ENCODE results near the gene TMCO5A.

Gene TMCO5A

DNA sequence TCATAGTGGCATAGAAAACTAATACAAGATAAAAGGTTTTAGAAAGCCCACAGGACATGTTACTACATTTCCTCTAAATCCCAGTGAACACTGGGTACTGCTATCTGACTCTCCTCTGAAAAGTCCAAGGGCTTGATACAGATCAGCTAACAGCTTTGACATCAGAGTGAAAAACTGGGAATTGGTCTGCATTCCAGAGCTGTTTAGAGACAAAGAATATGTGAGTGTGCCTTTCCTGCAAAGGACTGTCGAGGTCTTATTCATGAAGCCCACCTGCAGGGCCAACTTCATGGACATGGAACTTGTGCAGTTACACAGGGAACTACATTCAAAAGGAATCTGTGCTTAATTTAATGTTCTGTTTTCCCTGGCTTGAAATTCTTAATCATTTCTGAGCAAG is 5.2 kb upstream of the TMCO5A start:
- peak; percentile 7 for DNase-seq (ENCODE audit: low read depth, low spot score)
- no peak overlapping the region for H3K4me3 ChIP-seq (ENCODE audit: low read depth, low read length)
- TF ChIP-seq, protein P1, sequence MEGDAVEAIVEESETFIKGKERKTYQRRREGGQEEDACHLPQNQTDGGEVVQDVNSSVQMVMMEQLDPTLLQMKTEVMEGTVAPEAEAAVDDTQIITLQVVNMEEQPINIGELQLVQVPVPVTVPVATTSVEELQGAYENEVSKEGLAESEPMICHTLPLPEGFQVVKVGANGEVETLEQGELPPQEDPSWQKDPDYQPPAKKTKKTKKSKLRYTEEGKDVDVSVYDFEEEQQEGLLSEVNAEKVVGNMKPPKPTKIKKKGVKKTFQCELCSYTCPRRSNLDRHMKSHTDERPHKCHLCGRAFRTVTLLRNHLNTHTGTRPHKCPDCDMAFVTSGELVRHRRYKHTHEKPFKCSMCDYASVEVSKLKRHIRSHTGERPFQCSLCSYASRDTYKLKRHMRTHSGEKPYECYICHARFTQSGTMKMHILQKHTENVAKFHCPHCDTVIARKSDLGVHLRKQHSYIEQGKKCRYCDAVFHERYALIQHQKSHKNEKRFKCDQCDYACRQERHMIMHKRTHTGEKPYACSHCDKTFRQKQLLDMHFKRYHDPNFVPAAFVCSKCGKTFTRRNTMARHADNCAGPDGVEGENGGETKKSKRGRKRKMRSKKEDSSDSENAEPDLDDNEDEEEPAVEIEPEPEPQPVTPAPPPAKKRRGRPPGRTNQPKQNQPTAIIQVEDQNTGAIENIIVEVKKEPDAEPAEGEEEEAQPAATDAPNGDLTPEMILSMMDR (IDR thresholded peaks at IDR 0.05; ENCODE audit: low read depth, low read length): no peak
- in situ Hi-C loops (cut with HindIII; ENCODE audit: low sequenced_read_pairs): no loop called here

DNA sequence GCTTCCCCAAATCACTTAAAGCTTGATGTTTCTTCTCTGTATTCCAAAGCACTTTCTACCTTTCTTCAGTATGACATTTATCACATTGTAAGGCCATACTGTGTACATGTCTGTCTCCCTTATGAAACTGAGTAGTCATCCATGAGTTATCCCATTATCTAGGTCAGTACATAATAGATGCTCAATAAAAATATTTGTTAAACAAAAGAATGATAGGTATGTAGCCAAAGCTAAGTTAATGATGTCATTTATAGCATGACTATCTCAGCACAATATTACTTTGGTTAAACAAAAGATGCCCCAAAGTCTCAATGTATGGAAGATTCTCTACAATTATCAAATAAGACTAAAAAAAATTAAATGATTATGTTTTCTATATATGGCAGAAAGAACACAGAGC is 3.1 kb upstream of the TMCO5A start:
- TF ChIP-seq, protein P1 (IDR thresholded peaks at IDR 0.05; ENCODE audit: low read depth, low read length): no peak
- no peak for DNase-seq (ENCODE audit: low read depth, low spot score)
- in situ Hi-C loops (cut with HindIII; ENCODE audit: low sequenced_read_pairs): no loop called here
- no peak overlapping the region for H3K4me3 ChIP-seq (ENCODE audit: low read depth, low read length)

DNA sequence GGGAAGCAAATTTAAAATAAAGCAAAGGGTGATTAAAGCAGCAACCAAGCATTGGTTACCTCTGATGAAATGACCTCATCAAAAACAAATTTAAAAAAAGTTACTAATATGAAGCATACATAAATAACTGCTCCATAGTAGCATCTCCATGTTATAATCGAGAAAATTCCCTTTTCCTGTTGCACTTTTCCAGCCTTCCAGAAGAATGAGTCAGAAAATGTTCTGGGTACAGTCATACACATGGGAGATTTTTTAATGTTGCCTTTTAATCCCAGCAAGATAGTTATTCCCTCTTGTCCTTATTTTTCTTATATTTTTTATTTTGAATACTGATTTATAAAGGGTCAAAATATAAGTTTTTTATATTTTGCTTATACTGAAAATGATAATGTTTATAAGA is 2.6 kb upstream of the TMCO5A start:
- TF ChIP-seq, protein P1 (IDR thresholded peaks at IDR 0.05; ENCODE audit: low read depth, low read length): no peak
- in situ Hi-C loops (cut with HindIII; ENCODE audit: low sequenced_read_pairs): no loop called here
- no peak overlapping the region for H3K4me3 ChIP-seq (ENCODE audit: low read depth, low read length)
- DNase-seq (ENCODE audit: low read depth, low spot score): peak; percentile 25

DNA sequence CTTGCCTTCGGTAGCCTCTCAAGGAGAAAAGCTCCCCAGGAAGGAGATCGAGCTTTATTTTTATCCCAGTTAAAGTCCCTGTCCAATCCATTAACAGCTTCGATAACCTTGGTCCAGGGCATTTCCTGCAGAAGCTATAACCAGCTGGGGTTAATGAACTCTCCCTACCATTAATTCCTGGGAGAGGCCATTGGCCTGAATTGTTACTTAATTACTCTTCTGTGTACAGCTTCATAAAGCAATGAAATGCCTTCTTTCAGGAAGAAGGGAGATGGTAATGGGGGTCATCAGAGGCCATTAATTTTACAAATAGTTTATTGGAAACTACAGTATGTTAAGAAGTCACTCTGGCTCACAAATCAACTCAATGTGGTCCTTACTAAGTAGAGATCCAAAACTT is 1.9 kb upstream of the TMCO5A start:
- H3K4me3 ChIP-seq (ENCODE audit: low read depth, low read length): no peak overlapping the region
- TF ChIP-seq, protein P1 (IDR thresholded peaks at IDR 0.05; ENCODE audit: low read depth, low read length): no peak
- in situ Hi-C loops (cut with HindIII; ENCODE audit: low sequenced_read_pairs): no loop called here
- no peak for DNase-seq (ENCODE audit: low read depth, low spot score)

DNA sequence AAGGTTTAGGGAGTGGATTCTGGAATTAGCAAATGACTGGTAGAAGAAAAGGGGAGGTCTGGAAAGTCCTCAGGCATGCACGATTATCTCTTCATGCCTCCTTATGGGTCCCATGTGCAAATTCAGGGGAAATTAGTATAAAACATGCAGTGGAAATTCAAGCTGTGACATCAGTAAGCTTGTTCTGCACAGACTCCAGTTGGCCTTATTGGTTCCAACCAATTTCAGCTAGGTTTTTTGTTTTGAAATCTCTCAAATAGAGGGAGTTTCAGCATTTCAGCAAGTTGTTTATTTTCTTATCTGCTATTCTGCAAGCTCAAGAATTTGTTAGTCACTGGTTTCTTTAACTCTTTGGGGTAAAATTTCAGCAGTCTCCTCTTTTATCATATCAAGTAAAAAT is 774 bp upstream of the TMCO5A start:
- peak; percentile 73 for DNase-seq (ENCODE audit: low read depth, low spot score)
- in situ Hi-C loops (cut with HindIII; ENCODE audit: low sequenced_read_pairs): no loop called here
- no peak overlapping the region for H3K4me3 ChIP-seq (ENCODE audit: low read depth, low read length)
- TF ChIP-seq, protein P1 (IDR thresholded peaks at IDR 0.05; ENCODE audit: low read depth, low read length): no peak

DNA sequence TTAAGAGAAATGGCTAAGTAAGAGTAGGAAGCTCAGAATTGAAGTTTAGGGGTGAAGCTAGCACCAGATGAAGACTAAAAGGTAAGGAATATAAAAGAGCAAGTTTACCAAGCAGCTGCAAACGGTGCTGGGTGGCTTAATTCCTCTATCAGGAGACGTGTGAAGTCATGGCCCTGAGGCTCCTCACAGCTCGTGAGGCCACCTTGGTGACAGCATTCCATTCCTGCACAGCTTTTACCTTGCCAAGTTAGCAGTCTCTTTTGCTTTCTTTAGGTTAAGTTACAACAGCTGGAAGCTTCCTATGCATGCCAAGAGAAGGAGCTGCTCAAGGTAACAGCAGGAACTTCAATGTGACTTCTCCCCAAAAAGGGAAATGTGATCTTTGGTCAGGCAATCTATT is 6.4 kb downstream of the TMCO5A start:
- no peak overlapping the region for H3K4me3 ChIP-seq (ENCODE audit: low read depth, low read length)
- no peak for DNase-seq (ENCODE audit: low read depth, low spot score)
- in situ Hi-C loops (cut with HindIII; ENCODE audit: low sequenced_read_pairs): no loop called here
- TF ChIP-seq, protein P1 (IDR thresholded peaks at IDR 0.05; ENCODE audit: low read depth, low read length): no peak

DNA sequence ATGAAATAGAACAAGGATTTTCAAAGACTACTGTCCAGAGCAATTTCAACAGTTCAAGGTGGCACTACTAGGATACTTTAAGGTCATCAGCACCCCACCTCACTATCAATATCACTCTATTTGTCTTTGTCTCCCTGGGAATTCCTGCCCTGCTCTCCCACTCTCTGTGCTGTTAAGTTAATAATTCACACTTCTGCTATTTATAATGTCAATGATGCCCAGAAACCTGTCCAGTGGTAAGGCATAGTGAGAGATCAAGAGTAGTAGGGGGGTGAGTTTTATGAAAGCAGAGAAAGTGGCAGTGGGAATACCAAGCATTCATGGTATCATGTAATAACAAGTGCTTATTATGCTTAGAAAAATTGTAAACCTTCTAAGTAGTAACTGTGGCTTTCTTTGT is 7.3 kb downstream of the TMCO5A start:
- TF ChIP-seq, protein P1 (IDR thresholded peaks at IDR 0.05; ENCODE audit: low read depth, low read length): no peak
- H3K4me3 ChIP-seq (ENCODE audit: low read depth, low read length): no peak overlapping the region
- no peak for DNase-seq (ENCODE audit: low read depth, low spot score)
- in situ Hi-C loops (cut with HindIII; ENCODE audit: low sequenced_read_pairs): no loop called here

Data from astrocyte of the spinal cord (primary cell).